ENCODE results near the gene KCNQ4.

Gene KCNQ4

GRCh38 chr1:40740039-40740996, 43.3 kb upstream of the KCNQ4 start:
- no peak for DNase-seq
- Histone ChIP-seq H3K4me3 (ENCODE audit: low read depth, low read length) (no peak overlapping the region), H3K4me1 (no peaks in the 10 kb centered on the region; the same call in 1 of the 2 replicates), H3K27me3 (no peaks in the 10 kb centered on the region), H3K9me3 (no peaks in the 10 kb centered on the region), H3K36me3 (no peaks in the 10 kb centered on the region; the same call in 1 of the 2 replicates)
- TF ChIP-seq, protein P1, sequence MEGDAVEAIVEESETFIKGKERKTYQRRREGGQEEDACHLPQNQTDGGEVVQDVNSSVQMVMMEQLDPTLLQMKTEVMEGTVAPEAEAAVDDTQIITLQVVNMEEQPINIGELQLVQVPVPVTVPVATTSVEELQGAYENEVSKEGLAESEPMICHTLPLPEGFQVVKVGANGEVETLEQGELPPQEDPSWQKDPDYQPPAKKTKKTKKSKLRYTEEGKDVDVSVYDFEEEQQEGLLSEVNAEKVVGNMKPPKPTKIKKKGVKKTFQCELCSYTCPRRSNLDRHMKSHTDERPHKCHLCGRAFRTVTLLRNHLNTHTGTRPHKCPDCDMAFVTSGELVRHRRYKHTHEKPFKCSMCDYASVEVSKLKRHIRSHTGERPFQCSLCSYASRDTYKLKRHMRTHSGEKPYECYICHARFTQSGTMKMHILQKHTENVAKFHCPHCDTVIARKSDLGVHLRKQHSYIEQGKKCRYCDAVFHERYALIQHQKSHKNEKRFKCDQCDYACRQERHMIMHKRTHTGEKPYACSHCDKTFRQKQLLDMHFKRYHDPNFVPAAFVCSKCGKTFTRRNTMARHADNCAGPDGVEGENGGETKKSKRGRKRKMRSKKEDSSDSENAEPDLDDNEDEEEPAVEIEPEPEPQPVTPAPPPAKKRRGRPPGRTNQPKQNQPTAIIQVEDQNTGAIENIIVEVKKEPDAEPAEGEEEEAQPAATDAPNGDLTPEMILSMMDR (IDR thresholded peaks at IDR 0.05; ENCODE audit: low read depth, low read length) = no peak

DNA sequence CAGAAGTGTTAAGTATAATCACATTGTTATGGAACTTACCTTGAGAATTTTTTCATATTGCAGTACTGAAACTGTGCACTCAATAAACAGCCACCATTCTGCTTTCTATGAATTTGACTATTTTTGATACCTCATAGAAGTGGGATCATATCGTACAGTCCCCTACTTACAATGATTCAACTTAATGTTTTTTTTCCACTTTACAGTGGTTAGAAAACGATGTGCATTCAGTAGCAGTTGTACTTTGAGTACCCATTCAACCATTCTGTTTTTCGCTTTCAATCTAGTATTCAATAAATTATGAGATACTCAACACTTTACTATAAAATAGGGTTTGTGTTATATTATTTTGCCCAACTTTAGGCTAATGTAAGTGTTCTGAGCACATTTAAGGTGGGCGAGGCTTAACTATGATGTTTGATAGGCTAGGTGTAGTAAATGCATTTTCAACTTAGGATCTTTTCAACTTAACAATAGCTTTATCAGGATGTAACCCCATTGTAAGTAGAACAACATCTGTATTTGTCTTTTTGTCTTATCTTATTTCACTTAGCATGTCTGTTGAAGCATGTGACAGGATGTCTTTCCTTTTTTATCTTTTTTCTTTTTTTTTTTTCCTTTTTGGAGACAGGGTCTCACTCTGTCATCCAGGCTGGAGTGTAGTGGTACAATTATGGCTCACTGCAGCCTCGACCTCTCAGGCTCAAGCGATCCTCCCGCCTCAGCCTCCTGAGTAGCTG, 42.4 kb upstream of the KCNQ4 start:
- no peaks in the 10 kb centered on the region; the same call in 1 of the 2 replicates for H3K4me1 ChIP-seq
- H3K27me3 ChIP-seq = no peaks in the 10 kb centered on the region
- DNase-seq = no peak
- no peaks in the 10 kb centered on the region for H3K9me3 ChIP-seq
- no peaks in the 10 kb centered on the region; the same call in 1 of the 2 replicates for H3K36me3 ChIP-seq
- TF ChIP-seq, protein P1 (IDR thresholded peaks at IDR 0.05; ENCODE audit: low read depth, low read length) = no peak
- H3K4me3 ChIP-seq (ENCODE audit: low read depth, low read length) = no peak overlapping the region

DNA sequence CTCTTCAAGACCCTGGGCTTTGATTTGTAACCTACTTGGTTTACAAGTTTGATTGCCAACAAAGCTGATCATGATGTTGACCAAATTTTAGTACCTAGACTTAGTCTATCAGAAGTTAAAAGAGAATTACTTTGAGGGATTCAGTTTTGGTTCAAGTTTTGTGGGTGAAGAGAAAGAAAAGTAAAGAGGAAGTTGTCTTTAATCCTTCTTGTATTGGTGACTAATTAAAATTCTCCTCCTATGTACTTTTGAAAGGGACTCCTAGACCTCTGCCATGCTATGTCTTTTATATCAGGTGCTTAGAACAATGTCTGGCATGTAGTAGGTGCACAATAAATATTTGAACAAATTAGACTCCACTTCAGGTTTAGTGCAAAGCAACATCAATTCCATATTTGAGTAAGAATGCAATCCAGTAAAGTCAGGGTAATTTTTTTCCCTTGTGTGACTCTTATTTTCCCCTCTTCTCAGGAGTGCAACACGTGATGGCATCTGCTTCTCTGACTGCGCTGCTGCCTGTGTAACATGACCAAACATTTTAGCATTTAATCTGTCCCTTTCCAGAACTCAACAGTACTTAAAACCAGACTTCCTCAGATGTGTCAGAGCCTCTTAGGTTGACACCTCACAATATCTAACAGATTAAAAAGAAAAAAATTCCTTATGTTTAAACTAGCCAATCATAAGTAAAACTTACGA, 41.1 kb upstream of the KCNQ4 start:
- H3K4me1 ChIP-seq = no peaks in the 10 kb centered on the region
- no peaks in the 10 kb centered on the region for H3K9me3 ChIP-seq
- no peaks in the 10 kb centered on the region; the same call in 1 of the 2 replicates for H3K36me3 ChIP-seq
- H3K27me3 ChIP-seq = no peaks in the 10 kb centered on the region
- H3K4me3 ChIP-seq (ENCODE audit: low read depth, low read length) = no peak overlapping the region
- TF ChIP-seq, protein P1 (IDR thresholded peaks at IDR 0.05; ENCODE audit: low read depth, low read length) = no peak
- no peak for DNase-seq

- no peaks in the 10 kb centered on the region for H3K9me3 ChIP-seq
- H3K4me1 ChIP-seq = no peaks in the 10 kb centered on the region
- no peaks in the 10 kb centered on the region for H3K27me3 ChIP-seq
- no peak for DNase-seq
- TF ChIP-seq, protein P1 (IDR thresholded peaks at IDR 0.05; ENCODE audit: low read depth, low read length) = no peak
- H3K36me3 ChIP-seq = peaks cover 5% of the 10 kb centered on the region
- no peak overlapping the region for H3K4me3 ChIP-seq (ENCODE audit: low read depth, low read length)
Measured at GRCh38 chr1:40743452-40743851, 40.1 kb upstream of the KCNQ4 start.

DNA sequence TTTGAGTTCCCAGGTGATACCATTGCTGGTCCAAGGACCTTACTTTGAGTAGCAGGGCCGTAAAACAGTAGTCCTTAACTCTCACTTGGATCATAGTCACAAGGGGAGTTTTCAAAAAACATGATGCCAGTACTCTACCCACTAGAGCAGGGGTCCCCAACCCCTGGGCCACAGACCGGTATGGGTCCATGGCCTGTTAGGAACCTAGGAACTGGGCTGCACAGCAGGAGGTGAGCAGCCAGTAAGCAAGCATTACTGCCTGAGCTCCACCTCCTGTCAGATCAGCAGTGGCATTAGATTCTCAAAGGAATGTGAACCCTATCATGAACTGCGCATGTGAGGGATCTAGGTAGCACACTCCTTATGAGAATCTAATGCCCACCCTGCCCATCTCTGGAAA, 39.7 kb upstream of the KCNQ4 start:
- Histone ChIP-seq H3K9me3 (no peaks in the 10 kb centered on the region), H3K4me1 (no peaks in the 10 kb centered on the region), H3K36me3 (peaks cover 9% of the 10 kb centered on the region), H3K27me3 (no peaks in the 10 kb centered on the region), H3K4me3 (ENCODE audit: low read depth, low read length) (no peak overlapping the region)
- TF ChIP-seq, protein P1 (IDR thresholded peaks at IDR 0.05; ENCODE audit: low read depth, low read length) = no peak
- no peak for DNase-seq
